Kidney capillary endothelial cell (primary cell): Measurements from ENCODE around the gene GALNT5.
"Not testable (repeated sequence)": the region's sequence is repeated elsewhere in the genome, so short reads cannot be mapped to it uniquely, and the experiment has no call there.

Source experiments
- DNase-seq: peaks from one replicate; pipeline ENCODE4 v3.0.0-alpha.2; 2018; ENCODE audit warnings: low spot score

GALNT5 gene

GRCh38 chr2:157327621-157328500, 70.4 kb downstream of the GALNT5 start:
- peak; percentile 59 for DNase-seq

- no peak for DNase-seq
These were observed 72.0 kb downstream of the GALNT5 start for GRCh38 chr2:157329524-157329923.

- DNase-seq = no peak
These were observed 76.0 kb downstream of the GALNT5 start for GRCh38 chr2:157333304-157334047.

GRCh38 chr2:157334335-157334734, 76.8 kb downstream of the GALNT5 start:
- no peak for DNase-seq

GRCh38 chr2:157334797-157335196, 77.3 kb downstream of the GALNT5 start:
- DNase-seq = no peak

- DNase-seq = peak; percentile 20
These were observed 78.9 kb downstream of the GALNT5 start for GRCh38 chr2:157336137-157337010.

GRCh38 chr2:157337978-157338377, 80.5 kb downstream of the GALNT5 start:
- no peak for DNase-seq

- DNase-seq = no peak
These were observed 82.6 kb downstream of the GALNT5 start for GRCh38 chr2:157339965-157340655.

GRCh38 chr2:157341381-157341780, 83.9 kb downstream of the GALNT5 start:
- DNase-seq = not testable (repeated sequence)

- no peak for DNase-seq
These were observed 88.3 kb downstream of the GALNT5 start for GRCh38 chr2:157345647-157346389.

GRCh38 chr2:157348291-157348921, 90.9 kb downstream of the GALNT5 start:
- DNase-seq = no peak

- no peak for DNase-seq
These were observed 92.5 kb downstream of the GALNT5 start for GRCh38 chr2:157349949-157350515.

GRCh38 chr2:157355618-157356017, 98.1 kb downstream of the GALNT5 start:
- no peak for DNase-seq

GRCh38 chr2:157359628-157360027, 102.1 kb downstream of the GALNT5 start:
- no peak for DNase-seq

- DNase-seq = no peak
These were observed 104.0 kb downstream of the GALNT5 start for GRCh38 chr2:157361526-157361925.

GRCh38 chr2:157362627-157363026, 105.1 kb downstream of the GALNT5 start:
- DNase-seq = no peak

- DNase-seq = no peak
These were observed 106.2 kb downstream of the GALNT5 start for GRCh38 chr2:157363612-157364101.
